ENCODE data around the gene ATP6V1C2. TPM values are rescaled to one million over a fixed set of nuclear protein-coding genes. Genes with fewer than 3 reads are reported as not detected.

The ATP6V1C2 gene
- total RNA-seq, 2 experiments from 2014 or later, result not detected

GRCh38 chr2:10775021-10775780 is 53.8 kb downstream of the ATP6V1C2 start:
- Mint-ChIP-seq H3K4me1 (ENCODE audit: low read depth) (no peaks in the 10 kb centered on the region), H3K27me3 (no peaks in the 10 kb centered on the region), H3K36me3 (ENCODE audit: low read depth) (peaks cover 6% of the 10 kb centered on the region), H3K9me3 (no peaks in the 10 kb centered on the region), H3K4me3 (no peak overlapping the region), H3K27ac (no peak overlapping the region)
- CTCF ChIA-PET, result no interaction called here
- intact Hi-C loops (cut with DNase I, micrococcal nuclease), result no loop called here
- H3K4me3 ChIP-seq (ENCODE audit: low read length), result no peak overlapping the region
- H3K36me3 ChIP-seq (ENCODE audit: insufficient read depth, low read length), result peaks cover 12% of the 10 kb centered on the region
- H3K27ac ChIP-seq (ENCODE audit: low read depth in 1 of 2, low read length in 2 of 2), result no peak overlapping the region
- POLR2A ChIA-PET, result no interaction called here
- DNase-seq (no peak), ATAC-seq (ENCODE audit: poor library complexity) (no peak)
- no peaks in the 10 kb centered on the region for H3K27me3 ChIP-seq (ENCODE audit: control insufficient read depth in 1 of 2, insufficient read depth in 2 of 2, low read length in 2 of 2)
- H3K4me1 ChIP-seq (ENCODE audit: insufficient read depth, low read length), result no peaks in the 10 kb centered on the region
- peaks cover 0 to 5% of the 10 kb centered on the region in 2 experiments for H3K9me3 ChIP-seq (ENCODE audit: control insufficient read depth in 1 of 2, insufficient read depth in 1 of 2, low read length in 2 of 2)
- no peak for TF ChIP-seq CTCF (IDR thresholded peaks at IDR 0.05)

DNA sequence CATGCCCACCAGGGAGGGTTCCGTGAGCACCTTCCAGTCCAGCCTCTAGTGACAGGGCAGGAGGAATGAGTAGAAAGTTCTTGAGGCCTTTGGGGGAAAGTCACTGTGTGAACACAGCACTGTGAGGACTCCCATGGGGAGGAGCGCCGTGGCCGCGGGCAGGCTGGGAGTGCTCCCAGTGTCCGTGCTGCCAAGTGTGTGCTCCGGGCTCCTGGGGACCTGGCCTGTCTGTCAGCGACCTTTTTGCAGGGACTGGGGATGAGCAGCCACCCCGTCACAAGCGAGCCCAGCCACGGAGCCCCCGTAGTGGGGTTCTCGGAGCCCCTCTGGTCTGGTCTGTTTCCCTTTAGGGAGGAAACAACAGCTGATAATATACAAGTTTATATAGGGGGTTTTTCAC is 54.4 kb downstream of the ATP6V1C2 start:
- ATAC-seq (ENCODE audit: poor library complexity), result no peak
- no peaks in the 10 kb centered on the region for H3K27me3 ChIP-seq (ENCODE audit: control insufficient read depth in 1 of 2, insufficient read depth in 2 of 2, low read length in 2 of 2)
- DNase-seq, result no peak
- no peak overlapping the region for H3K4me3 ChIP-seq (ENCODE audit: low read length)
- intact Hi-C loops (cut with DNase I, micrococcal nuclease), result no loop called here
- Mint-ChIP-seq H3K9me3 (no peaks in the 10 kb centered on the region), H3K4me3 (no peak overlapping the region), H3K27me3 (no peaks in the 10 kb centered on the region), H3K27ac (no peak overlapping the region), H3K36me3 (ENCODE audit: low read depth) (peaks cover 9% of the 10 kb centered on the region), H3K4me1 (ENCODE audit: low read depth) (no peaks in the 10 kb centered on the region)
- TF ChIP-seq CTCF (IDR thresholded peaks at IDR 0.05), result no peak
- ChIA-PET POLR2A (no interaction called here), CTCF (no interaction called here)
- H3K27ac ChIP-seq (ENCODE audit: low read depth in 1 of 2, low read length in 2 of 2), result no peak overlapping the region
- H3K9me3 ChIP-seq (ENCODE audit: control insufficient read depth in 1 of 2, insufficient read depth in 1 of 2, low read length in 2 of 2), result peaks cover 0 to 5% of the 10 kb centered on the region in 2 experiments
- H3K36me3 ChIP-seq (ENCODE audit: insufficient read depth, low read length), result peaks cover 18% of the 10 kb centered on the region
- no peaks in the 10 kb centered on the region for H3K4me1 ChIP-seq (ENCODE audit: insufficient read depth, low read length)

DNA sequence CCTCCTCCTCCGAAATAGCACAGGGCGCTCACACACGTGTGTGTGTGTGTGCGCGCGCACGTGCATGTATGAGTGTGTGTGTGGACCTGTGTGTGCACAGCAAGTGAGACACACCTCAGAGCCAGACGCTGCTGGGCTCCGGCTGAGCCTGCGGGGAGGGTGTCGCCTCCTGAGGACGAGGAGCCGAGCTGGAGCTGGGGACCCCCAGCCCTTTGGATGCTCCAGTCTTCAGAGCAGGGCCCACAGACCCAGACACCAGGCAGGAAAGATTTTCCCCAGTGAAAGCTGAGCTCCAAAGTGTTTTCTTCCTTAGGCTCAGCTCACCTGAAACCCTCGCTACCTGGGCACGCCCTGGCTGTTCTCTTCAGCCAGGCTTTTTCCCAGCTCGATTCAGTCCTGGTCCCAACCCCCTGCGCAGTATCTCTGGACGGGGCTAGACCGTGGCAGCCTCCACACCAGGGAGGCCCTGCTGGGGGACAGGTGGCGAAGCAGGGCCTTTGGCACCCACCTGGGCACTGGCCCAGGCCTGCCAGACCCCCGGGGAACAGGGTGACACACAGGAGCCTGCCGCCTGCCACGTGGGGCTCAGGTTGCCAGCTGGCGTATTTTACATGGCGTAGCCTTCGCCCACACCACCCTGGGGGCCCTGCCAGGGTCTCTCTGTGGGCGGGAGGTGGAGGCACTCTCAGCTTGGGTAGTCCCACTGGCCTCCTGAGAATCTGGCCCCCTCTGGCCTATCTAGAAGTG is 55.0 kb downstream of the ATP6V1C2 start:
- H3K4me1 Mint-ChIP-seq (ENCODE audit: low read depth), result no peaks in the 10 kb centered on the region
- no peak overlapping the region for H3K27ac Mint-ChIP-seq
- no peak for TF ChIP-seq CTCF (IDR thresholded peaks at IDR 0.05)
- POLR2A ChIA-PET, result no interaction called here
- peaks cover 24% of the 10 kb centered on the region for H3K36me3 ChIP-seq (ENCODE audit: insufficient read depth, low read length)
- no peak overlapping the region for H3K27ac ChIP-seq (ENCODE audit: low read depth in 1 of 2, low read length in 2 of 2)
- ATAC-seq (ENCODE audit: poor library complexity), result no peak
- no peaks in the 10 kb centered on the region for H3K27me3 ChIP-seq (ENCODE audit: control insufficient read depth in 1 of 2, insufficient read depth in 2 of 2, low read length in 2 of 2)
- no peaks in the 10 kb centered on the region for H3K27me3 Mint-ChIP-seq
- DNase-seq, result no peak
- CTCF ChIA-PET, result no interaction called here
- H3K9me3 Mint-ChIP-seq, result no peaks in the 10 kb centered on the region
- H3K4me3 ChIP-seq (ENCODE audit: low read length), result no peak overlapping the region
- H3K9me3 ChIP-seq (ENCODE audit: control insufficient read depth in 1 of 2, insufficient read depth in 1 of 2, low read length in 2 of 2), result peaks cover 0 to 5% of the 10 kb centered on the region in 2 experiments
- H3K36me3 Mint-ChIP-seq (ENCODE audit: low read depth), result peaks cover 9% of the 10 kb centered on the region
- H3K4me1 ChIP-seq (ENCODE audit: insufficient read depth, low read length), result no peaks in the 10 kb centered on the region
- no peak overlapping the region for H3K4me3 Mint-ChIP-seq
- intact Hi-C loops (cut with DNase I, micrococcal nuclease), result no loop called here
